Measurements from ENCODE around the gene DVL3. TPM values are rescaled to one million over a fixed set of nuclear protein-coding genes. Genes with fewer than 3 reads are reported as not detected.

Gene DVL3
- total and polyA plus RNA-seq, 10 of the 15 experiments (the other 5 are each of a cell fraction or from before 2014, with no cell fraction given) = 2.2 to 39.7 (median 14.5) TPM

GRCh38 chr3:184154885-184155643 is at the start of gene DVL3 (continued):
- TF ChIP-seq ZBTB33 (IDR thresholded peaks at IDR 0.05) (no peak), E2F4 (IDR thresholded peaks at IDR 0.05; ENCODE audit: low read depth, low read length) (no peak), USF2 (IDR thresholded peaks at IDR 0.05; ENCODE audit: borderline replicate concordance, low read depth, low read length) (no peak), NR2C1 (IDR thresholded peaks at IDR 0.05) (peak; percentile 21; the same call in 1 of the 2 replicates), TCF12 (IDR thresholded peaks at IDR 0.05; ENCODE audit: low read depth, low read length) (0 out of 2 replicates have a peak, but pooled peaks have one; percentile 7), FOS (IDR thresholded peaks at IDR 0.05; ENCODE audit: borderline replicate concordance, extremely low read depth, insufficient read length) (no peak), ESRRA (IDR thresholded peaks at IDR 0.05; ENCODE audit: low read length) (no peak), PBX3 (IDR thresholded peaks at IDR 0.05; ENCODE audit: insufficient replicate concordance, low read depth, low read length) (no peak)
